Measurements from ENCODE around the gene PABPN1. TPM values are rescaled to one million over a fixed set of nuclear protein-coding genes. Genes with fewer than 3 reads are reported as not detected.
"Not testable (repeated sequence)": the region's sequence is repeated elsewhere in the genome, so short reads cannot be mapped to it uniquely, and the experiment has no call there.

PABPN1 gene, protein sequence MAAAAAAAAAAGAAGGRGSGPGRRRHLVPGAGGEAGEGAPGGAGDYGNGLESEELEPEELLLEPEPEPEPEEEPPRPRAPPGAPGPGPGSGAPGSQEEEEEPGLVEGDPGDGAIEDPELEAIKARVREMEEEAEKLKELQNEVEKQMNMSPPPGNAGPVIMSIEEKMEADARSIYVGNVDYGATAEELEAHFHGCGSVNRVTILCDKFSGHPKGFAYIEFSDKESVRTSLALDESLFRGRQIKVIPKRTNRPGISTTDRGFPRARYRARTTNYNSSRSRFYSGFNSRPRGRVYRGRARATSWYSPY
- 246 TPM for polyA plus RNA-seq (2013, experiment 1 of 2)
- polyA plus RNA-seq (2013, experiment 2 of 2), result 254 TPM

- DNase-seq, result peak; percentile 100
- H3K79me1 ChIP-seq (ENCODE audit: low read length), result peaks cover 7% of the 10 kb centered on the region
- H3K4ac ChIP-seq (ENCODE audit: low read depth, low read length), result peak within 1 kb of the TSS; percentile 99
- H4K5ac ChIP-seq (ENCODE audit: low read length), result peak within 1 kb of the TSS; percentile 96
- no peaks in the 10 kb centered on the region for H3K27me3 ChIP-seq (ENCODE audit: insufficient read depth, low read length, poor library complexity)
- peak within 1 kb of the TSS; percentile 100 for H3K9ac ChIP-seq (ENCODE audit: low read length)
- H3K4me3 ChIP-seq (ENCODE audit: low read length), result peak within 1 kb of the TSS; percentile 95
- peaks cover 18% of the 10 kb centered on the region for H3K79me2 ChIP-seq (ENCODE audit: control insufficient read depth, insufficient read depth, low read length)
- H2BK15ac ChIP-seq (replicated peaks; ENCODE audit: low read depth), result no peak within 1 kb of the TSS
- peaks cover 5% of the 10 kb centered on the region for H3K4me1 ChIP-seq (ENCODE audit: control insufficient read depth, low read depth, low read length)
- H2AK5ac ChIP-seq (ENCODE audit: low read length), result peak within 1 kb of the TSS; percentile 92
- peak within 1 kb of the TSS; percentile 94 for H4K8ac ChIP-seq (ENCODE audit: low read depth, low read length)
- H2BK5ac ChIP-seq (ENCODE audit: low read length), result peak within 1 kb of the TSS; percentile 65
- peaks cover 3% of the 10 kb centered on the region for H3K36me3 ChIP-seq (ENCODE audit: control insufficient read depth, insufficient read depth, low read length)
- peak within 1 kb of the TSS; percentile 86 for H2BK120ac ChIP-seq (ENCODE audit: low read depth, low read length)
- WGBS (ENCODE audit: extremely low coverage, insufficient coverage, low lambda C conversion rate), result no CpG with 5 or more reads among the region's 63 CpGs
- peak within 1 kb of the TSS; percentile 98 for H3K27ac ChIP-seq (ENCODE audit: low read depth, low read length)
- peak within 1 kb of the TSS; percentile 91 for H3K4me2 ChIP-seq (ENCODE audit: low read length)
- peak within 1 kb of the TSS; percentile 98 for H3K56ac ChIP-seq (ENCODE audit: low read length)
- H3K23ac ChIP-seq (ENCODE audit: low read length), result peak within 1 kb of the TSS; percentile 82
- H3K18ac ChIP-seq (ENCODE audit: low read length), result peak within 1 kb of the TSS; percentile 99
Observed at GRCh38 chr14:23320584-23321571, at the start of gene PABPN1. Gene PABPN1 (plus strand): TSS chr14:23321457. CDS start chr14:23321470, 13 bp downstream.

DNA sequence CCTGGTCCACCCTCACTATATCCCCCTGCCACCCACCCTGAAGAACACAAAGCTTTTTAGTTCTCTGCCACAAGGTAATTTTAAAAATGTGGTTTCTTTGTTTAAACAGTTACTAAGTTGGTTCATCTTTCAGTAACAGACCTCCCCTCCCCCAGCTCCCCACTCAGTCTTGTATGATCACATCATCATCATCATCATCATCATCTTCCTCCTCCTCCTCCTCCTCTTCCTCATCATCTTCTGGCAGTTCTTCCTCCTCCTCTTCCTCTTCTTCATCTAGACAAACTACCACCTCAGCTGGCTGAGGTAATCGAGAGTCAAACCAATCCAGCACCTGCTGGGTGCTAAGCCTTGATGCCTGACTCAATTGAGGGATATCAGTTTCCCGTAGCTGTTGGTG is 45.8 kb upstream of the PABPN1 start:
- H3K27ac ChIP-seq (ENCODE audit: low read depth, low read length), result no peak overlapping the region
- no peak overlapping the region for H2BK15ac ChIP-seq (replicated peaks; ENCODE audit: low read depth)
- no peak for DNase-seq
- WGBS (ENCODE audit: extremely low coverage, insufficient coverage, low lambda C conversion rate), result no CpG with 5 or more reads among the region's 2 CpGs
- H2BK5ac ChIP-seq (ENCODE audit: low read length), result no peak overlapping the region
- H3K4me2 ChIP-seq (ENCODE audit: low read length), result no peak overlapping the region
- H4K5ac ChIP-seq (ENCODE audit: low read length), result no peak overlapping the region
- H3K9ac ChIP-seq (ENCODE audit: low read length), result no peak overlapping the region
- no peak overlapping the region for H3K23ac ChIP-seq (ENCODE audit: low read length)
- no peaks in the 10 kb centered on the region for H3K79me1 ChIP-seq (ENCODE audit: low read length)
- no peaks in the 10 kb centered on the region for H3K27me3 ChIP-seq (ENCODE audit: insufficient read depth, low read length, poor library complexity)
- H3K79me2 ChIP-seq (ENCODE audit: control insufficient read depth, insufficient read depth, low read length), result no peaks in the 10 kb centered on the region
- H3K56ac ChIP-seq (ENCODE audit: low read length), result no peak overlapping the region
- no peak overlapping the region for H2BK120ac ChIP-seq (ENCODE audit: low read depth, low read length)
- H4K8ac ChIP-seq (ENCODE audit: low read depth, low read length), result no peak overlapping the region
- no peak overlapping the region for H2AK5ac ChIP-seq (ENCODE audit: low read length)
- no peak overlapping the region for H3K18ac ChIP-seq (ENCODE audit: low read length)
- no peak overlapping the region for H3K4ac ChIP-seq (ENCODE audit: low read depth, low read length)
- H3K4me1 ChIP-seq (ENCODE audit: control insufficient read depth, low read depth, low read length), result peaks cover 5% of the 10 kb centered on the region
- no peaks in the 10 kb centered on the region for H3K36me3 ChIP-seq (ENCODE audit: control insufficient read depth, insufficient read depth, low read length)
- no peak overlapping the region for H3K4me3 ChIP-seq (ENCODE audit: low read length)

- no peak overlapping the region for H2BK120ac ChIP-seq (ENCODE audit: low read depth, low read length)
- H3K4me2 ChIP-seq (ENCODE audit: low read length), result no peak overlapping the region
- H3K36me3 ChIP-seq (ENCODE audit: control insufficient read depth, insufficient read depth, low read length), result no peaks in the 10 kb centered on the region
- WGBS (ENCODE audit: extremely low coverage, insufficient coverage, low lambda C conversion rate), result no CpG with 5 or more reads among the region's 3 CpGs
- no peak overlapping the region for H4K8ac ChIP-seq (ENCODE audit: low read depth, low read length)
- no peaks in the 10 kb centered on the region for H3K79me2 ChIP-seq (ENCODE audit: control insufficient read depth, insufficient read depth, low read length)
- H3K4me1 ChIP-seq (ENCODE audit: control insufficient read depth, low read depth, low read length), result peaks cover 6% of the 10 kb centered on the region
- no peak overlapping the region for H3K9ac ChIP-seq (ENCODE audit: low read length)
- no peaks in the 10 kb centered on the region for H3K27me3 ChIP-seq (ENCODE audit: insufficient read depth, low read length, poor library complexity)
- no peaks in the 10 kb centered on the region for H3K79me1 ChIP-seq (ENCODE audit: low read length)
- H2BK15ac ChIP-seq (replicated peaks; ENCODE audit: low read depth), result no peak overlapping the region
- H4K5ac ChIP-seq (ENCODE audit: low read length), result no peak overlapping the region
- no peak overlapping the region for H2BK5ac ChIP-seq (ENCODE audit: low read length)
- DNase-seq, result no peak
- H3K56ac ChIP-seq (ENCODE audit: low read length), result no peak overlapping the region
- H3K27ac ChIP-seq (ENCODE audit: low read depth, low read length), result no peak overlapping the region
- H3K23ac ChIP-seq (ENCODE audit: low read length), result no peak overlapping the region
- no peak overlapping the region for H3K4me3 ChIP-seq (ENCODE audit: low read length)
- H3K4ac ChIP-seq (ENCODE audit: low read depth, low read length), result no peak overlapping the region
- H2AK5ac ChIP-seq (ENCODE audit: low read length), result no peak overlapping the region
- no peak overlapping the region for H3K18ac ChIP-seq (ENCODE audit: low read length)
Observed at GRCh38 chr14:23277189-23277588, 44.1 kb upstream of the PABPN1 start.

DNA sequence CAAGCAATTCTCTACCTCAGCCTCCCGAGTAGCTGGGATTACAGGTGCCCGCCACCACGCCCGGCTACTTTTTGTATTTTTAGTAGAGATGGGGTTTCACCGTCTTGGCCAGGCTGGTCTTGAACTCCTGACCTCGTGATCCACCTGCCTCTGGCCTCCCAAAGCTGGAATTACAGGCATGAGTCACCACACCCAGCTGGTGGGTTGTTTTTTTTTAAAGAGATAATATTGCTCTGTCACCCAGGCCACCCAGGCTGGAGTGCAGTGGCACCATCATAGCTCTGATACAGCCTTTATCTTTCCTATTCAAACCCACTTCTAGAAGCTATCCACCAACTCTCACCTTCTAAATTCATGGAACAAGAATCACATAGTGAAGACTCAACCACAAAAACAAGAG is 43.3 kb upstream of the PABPN1 start:
- H4K5ac ChIP-seq (ENCODE audit: low read length); H3K18ac ChIP-seq (ENCODE audit: low read length); H3K23ac ChIP-seq (ENCODE audit: low read length); H3K36me3 ChIP-seq (ENCODE audit: control insufficient read depth, insufficient read depth, low read length); H4K8ac ChIP-seq (ENCODE audit: low read depth, low read length); H3K79me2 ChIP-seq (ENCODE audit: control insufficient read depth, insufficient read depth, low read length); H3K4ac ChIP-seq (ENCODE audit: low read depth, low read length); H3K4me2 ChIP-seq (ENCODE audit: low read length); H2BK120ac ChIP-seq (ENCODE audit: low read depth, low read length); H2BK5ac ChIP-seq (ENCODE audit: low read length); H3K56ac ChIP-seq (ENCODE audit: low read length); H3K27ac ChIP-seq (ENCODE audit: low read depth, low read length); H3K9ac ChIP-seq (ENCODE audit: low read length); H3K4me3 ChIP-seq (ENCODE audit: low read length); H2AK5ac ChIP-seq (ENCODE audit: low read length); H3K4me1 ChIP-seq (ENCODE audit: control insufficient read depth, low read depth, low read length); H3K27me3 ChIP-seq (ENCODE audit: insufficient read depth, low read length, poor library complexity); DNase-seq; H3K79me1 ChIP-seq (ENCODE audit: low read length); H2BK15ac ChIP-seq (replicated peaks; ENCODE audit: low read depth): not testable (repeated sequence)
- WGBS (ENCODE audit: extremely low coverage, insufficient coverage, low lambda C conversion rate), result no CpG with 5 or more reads among the region's 6 CpGs

DNA sequence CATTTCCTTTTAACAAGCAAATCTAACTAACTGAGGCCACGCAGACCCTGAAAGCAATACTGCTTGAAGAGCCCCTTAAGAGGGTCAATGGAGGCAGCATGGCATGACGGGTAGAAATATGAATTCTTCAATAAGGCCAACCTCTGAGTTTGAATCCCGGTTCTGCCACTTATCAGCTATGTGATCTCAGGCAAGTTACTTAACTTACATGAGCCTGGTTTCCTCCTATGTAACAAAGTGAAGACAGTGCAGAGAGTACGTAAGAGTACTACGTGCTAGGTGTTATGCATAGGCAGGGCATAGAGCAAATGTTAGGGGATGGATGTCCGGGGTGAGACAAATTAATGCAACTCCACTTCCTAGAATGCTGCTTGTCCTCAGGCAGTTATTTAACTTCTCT is 40.0 kb upstream of the PABPN1 start:
- Histone ChIP-seq H2BK5ac (ENCODE audit: low read length) (no peak overlapping the region), H4K8ac (ENCODE audit: low read depth, low read length) (no peak overlapping the region), H3K18ac (ENCODE audit: low read length) (no peak overlapping the region), H2AK5ac (ENCODE audit: low read length) (no peak overlapping the region), H3K56ac (ENCODE audit: low read length) (no peak overlapping the region), H3K27ac (ENCODE audit: low read depth, low read length) (no peak overlapping the region), H2BK120ac (ENCODE audit: low read depth, low read length) (no peak overlapping the region), H4K5ac (ENCODE audit: low read length) (no peak overlapping the region), H3K4me1 (ENCODE audit: control insufficient read depth, low read depth, low read length) (peaks cover 6% of the 10 kb centered on the region), H3K23ac (ENCODE audit: low read length) (no peak overlapping the region), H3K9ac (ENCODE audit: low read length) (no peak overlapping the region), H3K4me2 (ENCODE audit: low read length) (no peak overlapping the region), H3K79me1 (ENCODE audit: low read length) (peaks cover 2% of the 10 kb centered on the region), H3K36me3 (ENCODE audit: control insufficient read depth, insufficient read depth, low read length) (no peaks in the 10 kb centered on the region), H3K4me3 (ENCODE audit: low read length) (no peak overlapping the region), H3K27me3 (ENCODE audit: insufficient read depth, low read length, poor library complexity) (no peaks in the 10 kb centered on the region), H2BK15ac (replicated peaks; ENCODE audit: low read depth) (no peak overlapping the region), H3K79me2 (ENCODE audit: control insufficient read depth, insufficient read depth, low read length) (peaks cover 4% of the 10 kb centered on the region), H3K4ac (ENCODE audit: low read depth, low read length) (no peak overlapping the region)
- no peak for DNase-seq
- no CpG with 5 or more reads among the region's 6 CpGs for WGBS (ENCODE audit: extremely low coverage, insufficient coverage, low lambda C conversion rate)
